GM12865 (cell line): Measurements from ENCODE around the gene PLSCR2.
"Not testable (repeated sequence)": the region's sequence is repeated elsewhere in the genome, so short reads cannot be mapped to it uniquely, and the experiment has no call there.

ENCODE experiments used
- DNase-seq: peaks from one replicate; pipeline ENCODE4 v3.0.0; 2010; ENCODE audit warnings: low read depth
- H3K4me3 ChIP-seq: 2 replicates; pipeline ENCODE4 v1.5.1; 2011; ENCODE audit warnings: mild to moderate bottlenecking, low read depth, low read length, control low read depth
- TF ChIP-seq, protein P1 (sequence below): IDR thresholded peaks from 2 replicates; pipeline ENCODE4 v1.5.1; 2011; ENCODE audit warnings: low read length, control low read depth, low read depth, inconsistent platforms; ENCODE audit not compliant: insufficient read depth; ENCODE audit errors: missing control alignments

The PLSCR2 gene

GRCh38 chr3:146485297-146485696, 15.9 kb upstream of the PLSCR2 start:
- TF ChIP-seq, protein P1, sequence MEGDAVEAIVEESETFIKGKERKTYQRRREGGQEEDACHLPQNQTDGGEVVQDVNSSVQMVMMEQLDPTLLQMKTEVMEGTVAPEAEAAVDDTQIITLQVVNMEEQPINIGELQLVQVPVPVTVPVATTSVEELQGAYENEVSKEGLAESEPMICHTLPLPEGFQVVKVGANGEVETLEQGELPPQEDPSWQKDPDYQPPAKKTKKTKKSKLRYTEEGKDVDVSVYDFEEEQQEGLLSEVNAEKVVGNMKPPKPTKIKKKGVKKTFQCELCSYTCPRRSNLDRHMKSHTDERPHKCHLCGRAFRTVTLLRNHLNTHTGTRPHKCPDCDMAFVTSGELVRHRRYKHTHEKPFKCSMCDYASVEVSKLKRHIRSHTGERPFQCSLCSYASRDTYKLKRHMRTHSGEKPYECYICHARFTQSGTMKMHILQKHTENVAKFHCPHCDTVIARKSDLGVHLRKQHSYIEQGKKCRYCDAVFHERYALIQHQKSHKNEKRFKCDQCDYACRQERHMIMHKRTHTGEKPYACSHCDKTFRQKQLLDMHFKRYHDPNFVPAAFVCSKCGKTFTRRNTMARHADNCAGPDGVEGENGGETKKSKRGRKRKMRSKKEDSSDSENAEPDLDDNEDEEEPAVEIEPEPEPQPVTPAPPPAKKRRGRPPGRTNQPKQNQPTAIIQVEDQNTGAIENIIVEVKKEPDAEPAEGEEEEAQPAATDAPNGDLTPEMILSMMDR, result no peak
- no peak overlapping the region for H3K4me3 ChIP-seq
- no peak for DNase-seq

DNA sequence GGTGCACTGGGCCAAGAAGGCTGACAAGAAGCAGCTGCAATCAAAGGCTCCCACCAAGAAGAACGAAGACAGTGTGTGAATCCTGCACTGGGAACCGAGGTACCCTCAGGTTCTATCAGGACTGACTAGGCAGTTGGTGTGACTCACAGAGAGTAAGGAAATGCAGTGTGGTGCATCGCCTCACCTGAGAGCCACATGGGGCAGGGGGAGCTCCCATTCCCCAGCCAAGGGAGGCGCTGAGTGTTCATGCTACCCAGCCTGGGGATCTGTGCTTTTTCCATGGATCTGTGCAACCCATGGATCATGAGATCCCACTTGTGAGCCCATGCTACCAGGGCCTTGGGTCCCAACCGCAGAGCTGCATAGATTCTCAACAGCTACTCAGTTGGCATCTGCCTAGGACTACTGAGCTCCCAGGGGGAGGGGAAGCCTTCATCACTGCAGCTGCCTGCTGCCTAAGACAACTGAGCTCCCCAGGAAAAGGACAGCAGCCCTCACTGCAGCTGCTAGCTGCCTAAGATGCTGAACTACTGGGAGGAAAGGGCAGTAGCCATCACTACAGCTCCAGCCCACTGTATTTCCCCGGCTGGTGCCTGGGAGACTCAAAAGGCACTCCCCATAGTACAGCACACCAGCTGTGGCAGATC, 6.9 kb upstream of the PLSCR2 start:
- no peak for DNase-seq
- TF ChIP-seq, protein P1, result no peak
- no peak overlapping the region for H3K4me3 ChIP-seq

DNA sequence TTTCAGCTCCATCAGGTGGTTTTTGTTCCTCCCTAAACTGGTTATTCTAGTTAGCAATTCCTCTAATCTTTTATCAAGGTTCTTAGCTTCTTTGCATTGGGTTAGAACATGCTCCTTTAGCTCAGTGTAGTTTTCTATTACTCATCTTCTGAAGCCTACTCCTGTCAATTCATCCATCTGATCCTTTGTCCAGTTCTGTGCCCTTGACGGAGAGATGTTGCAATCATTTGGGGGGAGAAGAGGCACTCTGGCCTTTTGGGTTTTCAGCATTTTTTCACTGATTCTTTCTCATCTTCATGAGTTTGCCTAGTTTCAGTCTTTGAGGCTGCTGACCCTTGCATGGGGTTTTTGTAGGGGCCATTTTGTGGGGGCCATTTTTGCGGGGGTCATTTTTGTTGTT, 5.6 kb upstream of the PLSCR2 start:
- not testable (repeated sequence) for H3K4me3 ChIP-seq, DNase-seq

DNA sequence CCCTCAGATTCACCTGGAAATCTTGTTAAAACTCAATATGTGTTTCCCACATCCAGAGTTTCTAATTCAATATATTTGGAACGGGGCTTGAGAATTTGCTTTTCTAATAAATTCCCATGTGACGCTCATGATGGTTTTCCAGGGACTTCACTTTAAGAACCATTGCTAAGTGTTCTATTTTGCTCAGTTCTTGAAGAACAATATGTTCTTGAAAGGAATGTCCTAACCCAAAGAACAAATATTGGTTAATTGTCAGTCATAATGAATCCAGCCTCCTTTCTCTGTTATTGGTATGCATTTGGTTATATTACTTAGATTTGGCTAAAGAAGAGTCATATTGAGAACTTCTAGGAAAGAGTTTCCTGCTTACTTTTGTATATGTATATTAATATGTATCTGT, 4.4 kb upstream of the PLSCR2 start:
- no peak overlapping the region for H3K4me3 ChIP-seq
- TF ChIP-seq, protein P1, result no peak
- no peak for DNase-seq

GRCh38 chr3:146472611-146473010, 3.2 kb upstream of the PLSCR2 start:
- no peak overlapping the region for H3K4me3 ChIP-seq
- TF ChIP-seq, protein P1, result no peak
- DNase-seq, result no peak

DNA sequence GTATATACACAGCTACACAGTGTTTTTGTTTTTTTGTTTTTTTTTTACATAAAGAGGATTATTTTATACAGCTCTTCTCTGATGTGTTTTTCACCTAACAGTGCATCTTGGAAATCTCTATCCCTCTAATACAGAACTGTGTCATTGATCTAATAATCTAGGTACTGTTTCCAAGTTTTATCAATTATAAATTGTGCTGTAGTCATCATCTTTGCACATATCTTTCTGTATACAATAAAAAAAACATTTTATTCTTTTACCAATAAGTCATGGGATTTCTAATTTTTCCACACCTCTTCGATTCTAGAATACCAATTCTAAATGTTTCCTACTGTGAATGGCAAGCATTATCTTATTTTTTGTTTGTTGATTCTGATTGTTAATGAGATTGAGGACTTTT, 1.7 kb upstream of the PLSCR2 start:
- DNase-seq, result no peak
- no peak overlapping the region for H3K4me3 ChIP-seq
- TF ChIP-seq, protein P1, result no peak

DNA sequence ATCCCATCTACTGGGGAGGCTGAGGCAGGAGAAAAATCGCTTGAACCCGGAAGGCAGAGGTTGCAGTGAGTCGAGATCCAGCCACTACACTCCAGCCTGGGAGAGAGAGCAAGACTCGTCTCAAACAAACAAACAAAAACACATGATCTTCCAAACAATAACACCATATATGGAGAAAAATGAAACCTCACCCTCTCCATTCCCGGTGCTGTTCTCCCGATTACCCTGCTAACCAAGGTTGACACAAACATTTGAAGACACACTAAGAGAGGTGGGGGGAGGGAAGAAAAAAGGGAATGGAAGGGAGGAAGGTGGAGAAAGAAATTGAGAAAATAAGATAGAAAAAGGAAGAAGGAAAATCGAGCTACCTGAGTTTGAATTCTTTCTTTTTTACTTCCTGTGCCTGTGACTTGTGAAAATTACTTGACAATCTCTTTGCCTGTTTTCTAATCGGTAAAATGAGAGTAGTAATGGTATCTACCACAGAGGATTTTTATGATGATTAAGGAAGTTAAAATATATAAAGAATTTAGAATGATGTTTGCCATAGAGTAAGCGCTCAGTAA, 1.1 kb upstream of the PLSCR2 start:
- no peak for DNase-seq
- TF ChIP-seq, protein P1, result no peak
- no peak overlapping the region for H3K4me3 ChIP-seq
